Mesendoderm (in vitro differentiated cells): Measurements from ENCODE around the gene PSAP.

Experiments used
- DNase-seq: peaks from one replicate; pipeline ENCODE4 v3.0.0; 2013
- H2AK5ac ChIP-seq: 2 replicates; pipeline ENCODE4 v1.6.1; 2013; ENCODE audit warnings: low read length, inconsistent platforms
- H2BK120ac ChIP-seq: 2 replicates; pipeline ENCODE4 v1.6.1; 2013; ENCODE audit warnings: low read depth, mild to moderate bottlenecking, low read length, moderate library complexity, mixed read lengths
- H2BK15ac ChIP-seq: replicated peaks from 2 replicates; pipeline ENCODE4 v1.6.1; 2013; ENCODE audit warnings: low read depth, mild to moderate bottlenecking, moderate library complexity
- H2BK5ac ChIP-seq: 2 replicates; pipeline ENCODE4 v1.6.1; 2013; ENCODE audit warnings: low read length, inconsistent platforms
- H3K18ac ChIP-seq: 2 replicates; pipeline ENCODE4 v1.6.1; 2013; ENCODE audit warnings: mild to moderate bottlenecking, low read length, mixed read lengths
- H3K23ac ChIP-seq: one replicate; pipeline ENCODE4 v1.6.1; 2013; ENCODE audit warnings: low read length
- H3K27ac ChIP-seq: 2 replicates; pipeline ENCODE4 v1.5.1; 2013; ENCODE audit warnings: low read depth, mild to moderate bottlenecking, inconsistent platforms, low read length, moderate library complexity
- H3K27me3 ChIP-seq: 2 replicates; pipeline ENCODE4 v1.6.1; 2013; ENCODE audit warnings: low read length, control low read depth, mild to moderate bottlenecking, inconsistent platforms; ENCODE audit not compliant: insufficient read depth, poor library complexity
- H3K36me3 ChIP-seq: 2 replicates; pipeline ENCODE4 v1.6.1; 2013; ENCODE audit warnings: low read length, inconsistent platforms; ENCODE audit not compliant: control insufficient read depth, insufficient read depth
- H3K4ac ChIP-seq: one replicate; pipeline ENCODE4 v1.6.1; 2013; ENCODE audit warnings: low read depth, mild to moderate bottlenecking, low read length, moderate library complexity
- H3K4me1 ChIP-seq: 2 replicates; pipeline ENCODE4 v1.6.1; 2013; ENCODE audit warnings: low read depth, low read length, inconsistent platforms; ENCODE audit not compliant: control insufficient read depth
- H3K4me2 ChIP-seq: 2 replicates; pipeline ENCODE4 v1.6.1; 2013; ENCODE audit warnings: low read length
- H3K4me3 ChIP-seq: 2 replicates; pipeline ENCODE4 v1.5.1; 2013; ENCODE audit warnings: mild to moderate bottlenecking, low read length
- H3K56ac ChIP-seq: one replicate; pipeline ENCODE4 v1.6.1; 2013; ENCODE audit warnings: low read length
- H3K79me1 ChIP-seq: 2 replicates; pipeline ENCODE4 v1.6.1; 2013; ENCODE audit warnings: low read length, inconsistent platforms
- H3K79me2 ChIP-seq: 2 replicates; pipeline ENCODE4 v1.6.1; 2013; ENCODE audit warnings: mild to moderate bottlenecking, low read length; ENCODE audit not compliant: control insufficient read depth, insufficient read depth
- H3K9ac ChIP-seq: 2 replicates; pipeline ENCODE4 v1.6.1; 2013; ENCODE audit warnings: low read length, inconsistent platforms
- H4K5ac ChIP-seq: one replicate; pipeline ENCODE4 v1.6.1; 2013; ENCODE audit warnings: low read length
- H4K8ac ChIP-seq: one replicate; pipeline ENCODE4 v1.6.1; 2013; ENCODE audit warnings: low read depth, mild to moderate bottlenecking, control low read depth, low read length, moderate library complexity
- WGBS: extraction: QIAGEN DNeasy Blood & Tissue Kit; methylation state at CpG from one replicate; pipeline ENCODE4 v1.1.7; 2013; ENCODE audit warnings: low lambda C conversion rate, missing lambda C conversion rate; ENCODE audit not compliant: insufficient coverage; ENCODE audit errors: extremely low coverage; 5-methylcytosine and 5-hydroxymethylcytosine counted together

Gene PSAP

GRCh38 chr10:71818674-71819260 lies 32.3 kb downstream of the PSAP start:
- H3K27me3 ChIP-seq: no peaks in the 10 kb centered on the region
- no peak overlapping the region for H4K8ac ChIP-seq
- no peak overlapping the region for H2BK15ac ChIP-seq
- no peak overlapping the region for H2BK120ac ChIP-seq
- no peaks in the 10 kb centered on the region for H3K79me1 ChIP-seq
- no peak overlapping the region for H3K9ac ChIP-seq
- WGBS: no CpG with 5 or more reads among the region's 14 CpGs
- H4K5ac ChIP-seq: no peak overlapping the region
- no peak overlapping the region for H2BK5ac ChIP-seq
- H3K23ac ChIP-seq: no peak overlapping the region
- H3K4me3 ChIP-seq: no peak overlapping the region
- no peak overlapping the region for H3K4me2 ChIP-seq
- H3K4me1 ChIP-seq: no peaks in the 10 kb centered on the region
- no peak overlapping the region for H3K4ac ChIP-seq
- no peak overlapping the region for H3K18ac ChIP-seq
- H3K56ac ChIP-seq: no peak overlapping the region
- no peak for DNase-seq
- peaks cover 35% of the 10 kb centered on the region for H3K36me3 ChIP-seq
- no peak overlapping the region for H3K27ac ChIP-seq
- no peak overlapping the region for H2AK5ac ChIP-seq
- no peaks in the 10 kb centered on the region for H3K79me2 ChIP-seq

DNA sequence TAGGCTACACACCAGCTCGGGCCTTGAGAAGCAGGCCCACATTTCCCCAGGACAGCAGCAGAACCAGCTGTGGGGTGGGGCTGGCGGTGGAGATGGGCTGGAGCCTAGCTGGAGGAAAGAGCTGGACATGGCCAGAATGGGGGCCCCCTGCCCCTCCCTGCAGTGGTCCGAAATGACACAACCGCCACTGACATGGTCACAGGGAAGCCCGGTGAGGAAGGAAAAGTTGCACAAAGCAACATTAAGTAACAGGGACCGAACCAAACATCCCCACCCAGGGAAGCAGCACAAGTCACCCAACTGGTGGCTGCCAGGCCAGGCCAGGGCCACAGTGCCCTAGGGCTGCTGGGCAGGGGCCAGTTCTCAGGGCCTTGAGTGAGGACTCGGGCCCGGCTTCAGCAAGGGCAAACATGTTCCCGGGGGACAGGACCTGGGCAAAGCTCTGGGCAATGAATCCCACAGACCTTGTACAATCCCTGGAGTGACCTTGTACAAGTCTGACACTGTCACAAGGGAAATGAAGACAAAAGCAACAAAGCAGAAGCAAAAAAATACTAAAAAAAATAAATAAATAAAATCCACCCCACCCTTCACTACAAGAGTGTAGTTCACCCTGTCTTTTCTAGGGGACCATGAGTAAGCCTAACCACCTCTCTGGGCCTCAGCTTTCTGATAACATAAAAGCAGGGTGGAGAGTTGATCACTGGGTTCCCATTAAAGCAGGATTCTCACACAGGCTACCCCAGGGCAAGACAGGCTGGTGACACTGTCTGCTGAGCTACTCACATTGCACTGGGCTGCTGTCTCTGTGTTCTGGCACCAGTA lies 33.0 kb downstream of the PSAP start:
- no peaks in the 10 kb centered on the region for H3K79me1 ChIP-seq
- no peak for DNase-seq
- no peak overlapping the region for H3K56ac ChIP-seq
- no CpG with 5 or more reads among the region's 9 CpGs for WGBS
- H3K18ac ChIP-seq: no peak overlapping the region
- no peak overlapping the region for H3K4me2 ChIP-seq
- H4K8ac ChIP-seq: no peak overlapping the region
- H3K27me3 ChIP-seq: no peaks in the 10 kb centered on the region
- H3K23ac ChIP-seq: no peak overlapping the region
- H3K4me1 ChIP-seq: no peaks in the 10 kb centered on the region
- H3K27ac ChIP-seq: no peak overlapping the region
- no peak overlapping the region for H3K4ac ChIP-seq
- H2AK5ac ChIP-seq: no peak overlapping the region
- no peak overlapping the region for H3K9ac ChIP-seq
- no peak overlapping the region for H2BK5ac ChIP-seq
- H3K4me3 ChIP-seq: no peak overlapping the region
- H2BK120ac ChIP-seq: no peak overlapping the region
- peaks cover 31% of the 10 kb centered on the region for H3K36me3 ChIP-seq
- H2BK15ac ChIP-seq: no peak overlapping the region
- H3K79me2 ChIP-seq: no peaks in the 10 kb centered on the region
- H4K5ac ChIP-seq: no peak overlapping the region

GRCh38 chr10:71816936-71817618 lies 34.0 kb downstream of the PSAP start:
- Histone ChIP-seq H3K79me2 (no peaks in the 10 kb centered on the region), H3K4me2 (no peak overlapping the region), H3K23ac (no peak overlapping the region), H3K56ac (no peak overlapping the region), H2AK5ac (no peak overlapping the region), H4K8ac (no peak overlapping the region), H3K18ac (no peak overlapping the region), H4K5ac (no peak overlapping the region), H2BK15ac (no peak overlapping the region), H3K27me3 (no peaks in the 10 kb centered on the region), H3K4me1 (no peaks in the 10 kb centered on the region), H2BK5ac (no peak overlapping the region), H3K79me1 (no peaks in the 10 kb centered on the region), H3K36me3 (peaks cover 30% of the 10 kb centered on the region), H3K4me3 (no peak overlapping the region), H3K9ac (no peak overlapping the region), H3K27ac (no peak overlapping the region), H3K4ac (no peak overlapping the region), H2BK120ac (no peak overlapping the region)
- DNase-seq: no peak
- no CpG with 5 or more reads among the region's 8 CpGs for WGBS

- Histone ChIP-seq H4K5ac (no peak overlapping the region), H3K36me3 (peaks cover 26% of the 10 kb centered on the region), H2BK15ac (no peak overlapping the region), H3K79me1 (no peaks in the 10 kb centered on the region), H3K79me2 (no peaks in the 10 kb centered on the region), H3K9ac (no peak overlapping the region), H3K27me3 (no peaks in the 10 kb centered on the region), H3K4me3 (no peak overlapping the region), H2BK5ac (no peak overlapping the region), H2BK120ac (no peak overlapping the region), H3K4me1 (no peaks in the 10 kb centered on the region), H3K4ac (no peak overlapping the region), H3K4me2 (no peak overlapping the region), H4K8ac (no peak overlapping the region), H3K18ac (no peak overlapping the region), H3K27ac (no peak overlapping the region), H3K56ac (no peak overlapping the region), H2AK5ac (no peak overlapping the region), H3K23ac (no peak overlapping the region)
- no peak for DNase-seq
- no CpG with 5 or more reads among the region's 12 CpGs for WGBS
Measured at GRCh38 chr10:71816421-71816851, 34.6 kb downstream of the PSAP start.

- H3K27me3 ChIP-seq: no peaks in the 10 kb centered on the region
- no peak overlapping the region for H3K27ac ChIP-seq
Measured at GRCh38 chr10:71815515-71816130, 35.4 kb downstream of the PSAP start.

More at GRCh38 chr10:71815515-71816130, 35.4 kb downstream of the PSAP start:
- peaks cover 20% of the 10 kb centered on the region for H3K36me3 ChIP-seq
- no peak overlapping the region for H4K5ac ChIP-seq
- no peak overlapping the region for H4K8ac ChIP-seq
- H2BK5ac ChIP-seq: no peak overlapping the region
- H3K23ac ChIP-seq: no peak overlapping the region
- H3K9ac ChIP-seq: no peak overlapping the region
- H2AK5ac ChIP-seq: no peak overlapping the region
- no peak overlapping the region for H3K4ac ChIP-seq
- no peaks in the 10 kb centered on the region for H3K79me1 ChIP-seq
- H3K18ac ChIP-seq: no peak overlapping the region
- H3K4me1 ChIP-seq: no peaks in the 10 kb centered on the region
- no peak overlapping the region for H2BK120ac ChIP-seq
- no peak overlapping the region for H2BK15ac ChIP-seq
- no peak overlapping the region for H3K4me2 ChIP-seq
- WGBS: no CpG with 5 or more reads among the region's 15 CpGs
- DNase-seq: no peak
- no peak overlapping the region for H3K4me3 ChIP-seq
- no peak overlapping the region for H3K56ac ChIP-seq
- H3K79me2 ChIP-seq: no peaks in the 10 kb centered on the region
